K562 treated with DMSO at 1 percent for 48 hours (cell line): ENCODE results near the gene RTCA. TPM values are rescaled to one million over a fixed set of nuclear protein-coding genes. Genes with fewer than 3 reads are reported as not detected.

Experiments
- total RNA-seq: library from RNA; unstranded; fragments of 300-600 nt; gene quantifications from 2 replicates; pipeline ENCODE4 v1.2.3, GENCODE V29; 2022; ENCODE audit warnings: low replicate concordance; ENCODE audit errors: extremely low read depth

Gene RTCA
- not detected in 2 replicates for total RNA-seq

DNA sequence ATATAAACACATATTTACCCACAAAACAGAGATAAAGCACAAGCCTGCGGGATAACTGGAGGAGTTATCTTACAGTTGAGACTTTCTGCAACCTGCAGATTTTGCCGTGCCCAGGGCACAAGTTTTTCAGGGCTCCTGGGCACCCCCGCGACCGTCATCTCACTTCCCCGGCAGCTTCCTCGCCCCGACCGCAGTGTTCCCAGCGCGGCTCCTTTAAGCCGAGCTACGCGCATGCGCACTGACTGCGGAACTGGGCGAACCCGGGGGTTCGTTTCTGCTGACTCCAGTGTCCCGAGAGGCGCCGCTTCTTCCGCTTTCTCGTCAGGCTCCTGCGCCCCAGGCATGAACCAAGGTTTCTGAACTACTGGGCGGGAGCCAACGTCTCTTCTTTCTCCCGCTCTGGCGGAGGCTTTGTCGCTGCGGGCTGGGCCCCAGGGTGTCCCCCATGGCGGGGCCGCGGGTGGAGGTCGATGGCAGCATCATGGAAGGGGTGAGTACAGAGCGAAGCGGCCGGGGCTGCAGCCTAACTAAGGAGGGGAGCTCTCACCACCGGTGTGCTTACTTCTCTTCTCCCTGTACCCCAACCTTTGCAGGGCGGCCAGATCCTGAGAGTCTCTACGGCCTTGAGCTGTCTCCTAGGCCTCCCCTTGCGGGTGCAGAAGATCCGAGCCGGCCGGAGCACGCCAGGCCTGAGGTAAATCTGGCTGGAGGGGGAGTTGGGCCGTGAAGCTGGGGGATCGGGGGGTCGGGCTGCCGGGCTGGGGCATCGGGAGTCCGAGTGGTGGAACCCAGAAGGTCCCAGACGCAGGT, at the start of gene RTCA:
TSS of gene RTCA (plus strand) at position 286 of the 810 bp plus-strand sequence. CDS start at position 446, 160 bp downstream.

DNA sequence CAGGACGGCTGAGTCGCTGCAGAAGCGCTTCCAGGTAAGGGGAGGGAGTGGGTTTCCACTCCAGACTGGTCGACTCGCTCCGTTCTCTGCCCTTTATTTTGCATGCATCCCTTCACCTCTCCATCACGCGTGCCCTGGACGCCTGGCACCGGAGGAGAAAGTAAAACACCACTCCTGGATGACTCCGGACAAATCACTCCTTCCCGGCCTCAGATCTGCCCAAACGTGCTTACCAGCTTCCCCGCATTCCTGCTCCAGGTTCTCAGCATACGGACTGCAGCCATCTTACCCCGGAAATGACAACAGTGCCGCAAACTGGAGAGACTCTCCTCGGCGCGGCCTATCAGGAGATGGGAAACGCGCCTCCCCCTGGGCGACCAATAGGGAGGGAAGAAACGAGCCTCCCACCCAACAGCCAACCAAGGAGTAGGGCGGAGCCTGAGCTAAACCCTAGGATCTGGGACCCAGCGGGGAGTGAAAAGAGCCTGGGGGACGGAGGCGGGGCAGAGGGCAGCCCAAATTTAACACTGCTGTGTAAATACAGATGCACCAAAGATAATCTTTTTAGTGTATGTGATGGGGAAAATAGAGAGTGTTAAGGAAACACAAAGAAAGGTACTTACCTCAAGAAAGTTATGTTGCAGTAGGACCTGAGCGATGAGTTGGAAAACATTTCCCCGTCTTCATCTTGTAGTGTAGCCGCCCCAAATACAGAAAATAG, 16.3 kb upstream of the RTCA start, which contains the start of gene DBT:
TSS of gene DBT (minus strand) at position 298 of the 721 bp plus-strand sequence. CDS start at position 284, 14 bp downstream.

Other genes starting within 250 kb of the RTCA start
- gene SASS6, start 133.3 kb upstream of the RTCA start, total RNA-seq: not detected in 2 replicates
- not detected in 2 replicates for gene TRMT13, start 133.1 kb upstream of the RTCA start, total RNA-seq
- not detected in 2 replicates for gene LRRC39, start 88.0 kb upstream of the RTCA start, total RNA-seq
- not detected in 2 replicates for gene DBT, start 16.4 kb upstream of the RTCA start, total RNA-seq
- gene CDC14A, start 86.3 kb downstream of the RTCA start, total RNA-seq: not detected in 2 replicates